Ascending aorta (tissue), 2 donors: ENCODE results near the gene PRELID1. TPM values are rescaled to one million over a fixed set of nuclear protein-coding genes. Genes with fewer than 3 reads are reported as not detected.
"Not testable (repeated sequence)": the region's sequence is repeated elsewhere in the genome, so short reads cannot be mapped to it uniquely, and the experiment has no call there.

Experiments
- DNase-seq, 2 donors: peaks; one replicate each; pipeline ENCODE4 v3.0.0-alpha.2; 2019; ENCODE audit warnings: low spot score in 2 of 2
- H3K27ac ChIP-seq, 2 donors: fragments of 200-600 bp; sonication (generic); one replicate each; pipeline ENCODE4 v1.5.1; 2016 to 2017; ENCODE audit warnings: mild to moderate bottlenecking in 1 of 2
- H3K27me3 ChIP-seq: fragments of 200-600 bp; sonication (generic); one replicate; pipeline ENCODE4 v1.5.1; 2017
- H3K36me3 ChIP-seq, 2 donors: fragments of 200-600 bp; sonication (generic); one replicate each; pipeline ENCODE4 v1.5.1; 2016
- H3K4me1 ChIP-seq, 2 donors: fragments of 200-600 bp; sonication (generic); one replicate each; pipeline ENCODE4 v1.5.1; 2016 to 2017; ENCODE audit warnings: mild to moderate bottlenecking in 1 of 2
- H3K4me3 ChIP-seq, 2 donors: fragments of 200-600 bp; sonication (generic); one replicate each; pipeline ENCODE4 v1.5.1; 2016 to 2017; ENCODE audit warnings: mild to moderate bottlenecking in 1 of 2
- H3K9me3 ChIP-seq, 2 donors: fragments of 200-600 bp; sonication (generic); one replicate each; pipeline ENCODE4 v1.5.1; 2016
- intact Hi-C: fragments of 100-400 bp; cut with DNase I; formaldehyde crosslinking; loops from one replicate; pipeline ENCODE4 v1.15.1; 2023
- total RNA-seq: library from RNA; depleted of rRNA; stranded (reverse); fragments of >200 nt; gene quantifications from one replicate; pipeline ENCODE4 v1.1.0, GENCODE V29; 2016
- TF ChIP-seq, protein P1 (sequence below), 3 experiments: fragments of 200-600 bp in 2 of 3; fragments of 450-650 bp in 1 of 3; sonication (generic) in 2 of 3; IDR thresholded peaks; one replicate each; pipeline ENCODE4 v1.5.1; 2016 to 2019; ENCODE audit warnings: antibody characterized with exemption in 3 of 3, mild to moderate bottlenecking in 1 of 3, moderate library complexity in 1 of 3

PRELID1 gene
- total RNA-seq, 1 donor from 2014 or later = 376 TPM

DNA sequence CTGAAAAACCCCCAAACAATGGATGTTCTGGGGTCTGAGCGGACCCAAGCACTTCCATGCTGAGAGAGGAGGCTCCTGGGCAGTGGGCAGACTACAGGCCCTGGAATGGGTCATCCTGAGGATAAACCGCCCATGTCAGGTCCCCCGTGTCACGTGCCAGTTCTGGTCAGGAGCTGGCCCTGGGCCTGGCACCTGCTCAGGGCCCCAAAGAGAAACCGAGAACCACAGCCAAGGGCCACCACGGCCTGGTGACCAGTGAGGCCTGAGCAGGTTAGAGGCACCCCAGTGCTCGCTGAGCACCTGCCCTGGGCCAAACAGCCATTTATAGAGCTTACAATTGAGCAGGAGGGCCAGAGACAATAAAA, 32.1 kb downstream of the PRELID1 start:
- DNase-seq = no peak
- Histone ChIP-seq H3K36me3 (peaks cover 70 to 88% of the 10 kb centered on the region in 2 donors), H3K9me3 (no peaks in the 10 kb centered on the region), H3K27me3 (no peaks in the 10 kb centered on the region), H3K4me3 (no peak overlapping the region), H3K4me1 (no peaks in the 10 kb centered on the region), H3K27ac (no peak overlapping the region)
- intact Hi-C loops = no loop called here
- TF ChIP-seq, protein P1, sequence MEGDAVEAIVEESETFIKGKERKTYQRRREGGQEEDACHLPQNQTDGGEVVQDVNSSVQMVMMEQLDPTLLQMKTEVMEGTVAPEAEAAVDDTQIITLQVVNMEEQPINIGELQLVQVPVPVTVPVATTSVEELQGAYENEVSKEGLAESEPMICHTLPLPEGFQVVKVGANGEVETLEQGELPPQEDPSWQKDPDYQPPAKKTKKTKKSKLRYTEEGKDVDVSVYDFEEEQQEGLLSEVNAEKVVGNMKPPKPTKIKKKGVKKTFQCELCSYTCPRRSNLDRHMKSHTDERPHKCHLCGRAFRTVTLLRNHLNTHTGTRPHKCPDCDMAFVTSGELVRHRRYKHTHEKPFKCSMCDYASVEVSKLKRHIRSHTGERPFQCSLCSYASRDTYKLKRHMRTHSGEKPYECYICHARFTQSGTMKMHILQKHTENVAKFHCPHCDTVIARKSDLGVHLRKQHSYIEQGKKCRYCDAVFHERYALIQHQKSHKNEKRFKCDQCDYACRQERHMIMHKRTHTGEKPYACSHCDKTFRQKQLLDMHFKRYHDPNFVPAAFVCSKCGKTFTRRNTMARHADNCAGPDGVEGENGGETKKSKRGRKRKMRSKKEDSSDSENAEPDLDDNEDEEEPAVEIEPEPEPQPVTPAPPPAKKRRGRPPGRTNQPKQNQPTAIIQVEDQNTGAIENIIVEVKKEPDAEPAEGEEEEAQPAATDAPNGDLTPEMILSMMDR (IDR thresholded peaks at IDR 0.05) = no peak

GRCh38 chr5:177336112-177336511, 32.5 kb downstream of the PRELID1 start:
- Histone ChIP-seq H3K9me3 (no peaks in the 10 kb centered on the region), H3K36me3 (peaks cover 71 to 84% of the 10 kb centered on the region in 2 donors), H3K4me1 (no peaks in the 10 kb centered on the region), H3K4me3 (no peak overlapping the region), H3K27ac (no peak overlapping the region), H3K27me3 (no peaks in the 10 kb centered on the region)
- no peak for DNase-seq
- TF ChIP-seq, protein P1 (IDR thresholded peaks at IDR 0.05) = no peak
- intact Hi-C loops = no loop called here

- TF ChIP-seq, protein P1 (IDR thresholded peaks at IDR 0.05) = no peak
- Histone ChIP-seq H3K36me3 (peaks cover 70 to 84% of the 10 kb centered on the region in 2 donors), H3K27me3 (no peaks in the 10 kb centered on the region), H3K9me3 (no peaks in the 10 kb centered on the region), H3K27ac (no peak overlapping the region), H3K4me1 (no peaks in the 10 kb centered on the region), H3K4me3 (no peak overlapping the region)
- DNase-seq = no peak
- intact Hi-C loops = no loop called here
These were observed 33.2 kb downstream of the PRELID1 start for GRCh38 chr5:177336603-177337494.

- no peaks in the 10 kb centered on the region for H3K27me3 ChIP-seq
- no peak for DNase-seq
- H3K4me1 ChIP-seq = no peaks in the 10 kb centered on the region
- peaks cover 60 to 74% of the 10 kb centered on the region in 2 donors for H3K36me3 ChIP-seq
- no peak overlapping the region for H3K27ac ChIP-seq
- intact Hi-C loops = no loop called here
- no peak overlapping the region for H3K4me3 ChIP-seq
- no peaks in the 10 kb centered on the region for H3K9me3 ChIP-seq
- TF ChIP-seq, protein P1 (IDR thresholded peaks at IDR 0.05) = no peak
These were observed 34.9 kb downstream of the PRELID1 start for GRCh38 chr5:177338251-177339106.

DNA sequence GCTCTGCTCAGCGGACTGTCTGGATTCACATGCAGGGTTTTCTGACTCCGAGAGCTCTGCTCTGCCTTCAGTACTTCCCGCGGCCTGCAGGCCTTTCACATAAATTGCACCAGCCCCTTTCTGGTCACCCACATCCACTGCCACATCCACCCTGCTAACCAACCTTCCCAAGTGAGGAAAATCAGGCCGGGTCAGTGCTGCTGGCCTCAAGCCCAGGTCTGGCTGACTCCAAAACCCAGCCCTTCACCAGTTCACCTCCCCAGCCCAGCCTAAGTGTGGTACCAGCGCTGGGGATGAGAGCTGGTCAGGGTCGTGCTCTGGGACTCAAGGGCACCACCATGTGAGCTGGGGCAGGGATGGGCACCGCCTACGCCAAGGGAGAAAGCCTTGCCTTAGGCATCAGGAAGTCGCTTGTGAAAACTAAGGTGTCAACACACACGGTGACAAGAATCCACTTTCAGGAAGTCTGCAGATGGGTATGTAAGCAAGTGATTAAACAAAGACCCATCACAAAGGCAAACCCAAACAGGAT, 35.6 kb downstream of the PRELID1 start:
- Histone ChIP-seq H3K4me1 (no peaks in the 10 kb centered on the region), H3K27ac (no peak overlapping the region), H3K27me3 (no peaks in the 10 kb centered on the region), H3K36me3 (peaks cover 53 to 67% of the 10 kb centered on the region in 2 donors), H3K4me3 (no peak overlapping the region), H3K9me3 (no peaks in the 10 kb centered on the region)
- TF ChIP-seq, protein P1 (IDR thresholded peaks at IDR 0.05) = no peak
- intact Hi-C loops = no loop called here
- DNase-seq = no peak

DNA sequence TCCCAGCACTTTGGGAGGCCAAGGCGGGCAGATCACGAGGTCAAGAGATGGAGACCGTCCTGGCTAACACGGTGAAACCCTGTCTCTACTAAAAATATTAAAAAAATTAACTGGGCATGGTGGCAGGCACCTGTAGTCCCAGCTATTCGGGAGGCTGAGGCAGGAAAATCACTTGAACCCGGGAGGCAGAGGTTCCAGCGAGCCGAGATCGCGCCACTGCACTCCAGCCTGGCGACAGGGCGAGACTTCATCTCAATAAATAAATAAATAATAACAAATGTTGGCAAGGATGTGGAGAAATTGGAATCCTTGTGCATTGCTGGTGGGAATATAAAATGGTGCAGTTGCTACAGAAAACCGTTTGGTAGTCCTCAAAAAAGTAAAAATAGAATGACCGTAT, 39.4 kb downstream of the PRELID1 start:
- DNase-seq, H3K27ac ChIP-seq, intact Hi-C loops, H3K9me3 ChIP-seq, H3K4me1 ChIP-seq, H3K4me3 ChIP-seq, H3K27me3 ChIP-seq: not testable (repeated sequence)
- H3K36me3 ChIP-seq = peaks cover 22 to 39% of the 10 kb centered on the region in 2 donors
